Smooth muscle cell of the brain vasculature (primary cell): ENCODE measurements around the gene PSD2.

Experiments
- DNase-seq: peaks from one replicate; pipeline ENCODE4 v3.0.0-alpha.2; 2012; ENCODE audit warnings: low read depth, low spot score

PSD2 gene

DNA sequence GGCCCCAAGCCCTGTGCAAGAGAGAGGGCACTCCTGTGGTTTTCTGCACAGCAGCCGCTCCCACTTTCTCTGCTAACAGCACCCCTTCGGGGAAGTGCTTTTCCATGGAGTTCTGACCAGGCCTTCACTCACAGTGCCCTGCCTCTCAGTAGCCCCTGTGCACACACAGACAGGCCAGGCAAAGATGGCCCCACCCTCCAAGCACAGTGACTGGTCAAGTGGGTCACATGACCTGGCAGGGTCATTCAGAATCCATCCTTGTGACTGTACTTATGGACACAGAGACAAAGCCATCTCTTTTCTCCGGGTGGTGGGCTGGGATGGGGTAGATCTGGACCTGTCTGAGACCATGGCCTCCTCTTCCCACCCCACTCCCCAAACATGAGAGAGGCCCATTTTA lies 82.5 kb downstream of the PSD2 start:
- DNase-seq = no peak

DNA sequence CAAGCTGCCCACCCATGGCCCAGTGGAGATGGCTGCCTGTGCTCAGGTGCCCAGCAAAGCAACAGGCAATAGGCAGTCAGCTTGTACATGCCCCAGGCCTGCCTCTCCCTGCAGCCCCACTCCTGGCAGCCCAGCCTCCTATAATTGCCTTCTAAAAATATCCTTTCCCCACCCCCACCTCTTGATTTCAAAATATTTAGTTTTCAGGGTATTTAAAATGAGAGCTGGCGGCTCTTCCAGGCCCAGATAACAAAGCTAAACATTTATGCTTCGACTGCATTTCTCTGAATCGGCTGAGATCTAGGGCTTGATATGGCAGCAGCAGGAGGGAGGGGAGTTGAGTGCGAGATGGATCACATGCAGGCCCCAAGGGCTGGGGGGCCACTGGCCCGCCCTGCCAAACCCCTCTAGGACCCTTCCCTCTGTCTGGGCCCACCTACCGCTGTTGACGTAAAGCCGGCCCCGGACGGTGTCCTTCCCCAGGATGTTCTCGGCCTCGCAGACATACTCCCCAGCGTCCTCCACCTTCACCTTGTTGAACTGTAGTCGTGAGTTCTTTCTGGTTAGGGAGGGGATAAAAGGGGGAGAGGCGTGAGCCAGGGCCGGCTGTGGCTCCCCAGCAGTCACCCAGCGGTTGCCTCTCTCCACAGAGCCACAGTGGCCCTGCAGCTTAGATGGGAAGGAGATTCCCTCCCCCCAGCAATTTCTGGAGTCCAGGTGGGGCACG lies 85.0 kb downstream of the PSD2 start:
- no peak for DNase-seq

DNA sequence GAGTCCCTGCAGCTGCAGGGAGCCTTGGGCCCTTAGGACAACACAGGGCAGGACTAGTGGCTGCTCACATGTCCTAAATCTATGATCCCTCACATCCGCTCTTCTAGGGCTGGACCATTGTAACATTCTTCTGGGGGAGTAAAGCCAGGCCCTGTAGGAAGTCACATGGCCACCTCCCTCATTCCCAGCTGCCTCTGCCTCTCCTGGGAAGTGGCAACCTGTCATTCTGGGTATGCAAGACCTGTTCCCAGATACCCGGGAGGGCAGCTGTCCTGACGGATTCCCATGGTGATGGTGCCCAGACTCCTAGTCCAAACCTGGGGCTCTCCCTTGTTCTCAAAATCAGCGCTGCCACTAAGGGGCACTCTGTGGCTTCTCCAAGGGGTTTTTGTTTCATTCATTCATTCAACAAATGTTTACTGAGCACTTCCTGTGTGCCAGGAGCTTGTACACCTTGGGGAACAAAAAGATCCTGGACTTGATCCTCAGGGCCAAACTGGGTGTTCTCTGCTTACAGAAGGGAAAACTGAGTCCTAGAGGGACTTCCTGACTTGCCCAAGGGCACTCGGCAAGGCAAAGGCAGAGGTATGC lies 85.6 kb downstream of the PSD2 start:
- DNase-seq = no peak

DNA sequence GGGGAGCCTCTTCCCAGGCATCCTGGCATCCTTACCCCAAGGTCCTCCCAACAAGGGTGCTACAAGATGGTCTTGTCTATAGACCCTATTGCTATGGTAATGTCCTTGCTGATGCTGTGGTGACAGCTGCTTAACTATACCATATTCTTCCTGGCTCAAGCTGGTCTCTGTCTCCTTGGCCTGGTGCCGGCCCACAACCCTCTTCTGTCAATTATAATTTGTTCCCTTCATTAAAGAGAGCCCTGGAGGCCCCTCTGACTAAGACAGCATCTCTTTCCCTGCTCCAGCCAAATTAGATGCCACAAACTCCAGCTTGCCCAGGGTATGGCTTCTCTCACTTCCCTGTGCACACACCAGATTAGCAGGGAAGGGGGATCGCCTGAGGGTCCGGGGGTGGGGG lies 86.7 kb downstream of the PSD2 start:
- no peak for DNase-seq

DNA sequence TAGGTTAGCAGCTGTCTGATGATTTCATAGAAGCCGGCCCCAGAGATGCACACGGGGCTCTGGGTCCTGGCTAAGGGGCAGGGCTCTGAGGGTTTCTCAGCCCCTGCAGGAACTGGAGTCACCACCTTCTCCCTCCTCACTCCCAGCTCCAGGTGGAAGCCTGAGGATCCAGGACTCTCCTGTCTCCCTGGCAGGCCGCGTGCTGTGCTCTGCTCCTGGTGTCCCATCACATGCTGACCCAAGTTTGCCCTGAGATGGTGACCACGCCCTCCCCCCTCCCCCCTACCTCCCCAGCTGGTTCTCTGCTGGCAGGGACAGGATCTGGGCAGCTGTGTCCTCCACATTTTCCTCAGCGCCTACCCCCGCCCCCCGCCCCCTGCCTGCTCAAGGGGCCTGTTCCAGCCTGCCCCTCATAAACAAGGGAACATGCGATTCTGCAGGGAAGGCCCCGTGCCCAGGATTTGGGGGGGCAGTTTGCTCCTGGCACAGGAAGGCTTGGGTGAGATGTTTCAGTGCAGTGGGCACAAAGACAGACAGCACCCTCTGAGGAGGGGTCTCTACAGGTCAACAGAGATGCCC lies 87.4 kb downstream of the PSD2 start:
- DNase-seq = no peak

DNA sequence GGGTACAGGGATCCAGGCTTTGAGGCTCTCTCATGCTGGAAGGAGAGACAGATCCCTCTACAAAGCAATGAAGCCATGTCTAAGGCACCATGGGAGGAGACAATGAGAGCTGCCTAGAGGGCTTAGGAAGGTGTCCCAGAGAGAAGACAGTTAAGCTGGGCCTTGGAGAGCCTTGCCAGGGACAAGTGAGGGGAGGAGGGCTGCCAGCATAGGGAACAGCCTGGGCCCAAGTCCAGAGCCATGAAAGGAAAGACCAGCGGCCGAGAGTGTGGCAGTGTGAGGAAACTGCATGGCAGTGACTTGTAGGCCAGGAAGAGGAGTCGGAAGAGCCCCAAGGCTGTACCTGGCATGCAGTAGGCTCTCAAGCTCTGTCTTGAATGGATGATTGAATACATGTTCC lies 88.5 kb downstream of the PSD2 start:
- no peak for DNase-seq

DNA sequence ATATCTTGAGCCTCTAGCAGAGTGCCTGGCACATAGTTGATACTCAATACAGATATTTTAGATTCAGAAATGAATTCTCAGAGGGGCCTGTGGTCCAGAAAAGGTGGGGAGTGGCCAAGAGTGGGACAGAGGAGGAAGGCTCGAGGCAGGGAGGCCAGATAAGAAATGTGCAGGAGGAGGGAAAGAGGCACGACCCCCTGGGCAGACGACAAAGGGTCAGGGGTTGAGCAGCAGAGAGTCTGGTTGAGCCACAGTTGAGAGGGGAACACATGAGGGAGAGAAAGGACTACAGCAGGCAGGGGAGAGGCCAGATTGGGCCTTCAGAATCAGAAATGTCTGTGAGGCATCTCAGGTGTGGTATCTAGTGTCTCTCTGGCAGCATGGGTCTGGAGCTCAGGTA lies 89.1 kb downstream of the PSD2 start:
- no peak for DNase-seq

DNA sequence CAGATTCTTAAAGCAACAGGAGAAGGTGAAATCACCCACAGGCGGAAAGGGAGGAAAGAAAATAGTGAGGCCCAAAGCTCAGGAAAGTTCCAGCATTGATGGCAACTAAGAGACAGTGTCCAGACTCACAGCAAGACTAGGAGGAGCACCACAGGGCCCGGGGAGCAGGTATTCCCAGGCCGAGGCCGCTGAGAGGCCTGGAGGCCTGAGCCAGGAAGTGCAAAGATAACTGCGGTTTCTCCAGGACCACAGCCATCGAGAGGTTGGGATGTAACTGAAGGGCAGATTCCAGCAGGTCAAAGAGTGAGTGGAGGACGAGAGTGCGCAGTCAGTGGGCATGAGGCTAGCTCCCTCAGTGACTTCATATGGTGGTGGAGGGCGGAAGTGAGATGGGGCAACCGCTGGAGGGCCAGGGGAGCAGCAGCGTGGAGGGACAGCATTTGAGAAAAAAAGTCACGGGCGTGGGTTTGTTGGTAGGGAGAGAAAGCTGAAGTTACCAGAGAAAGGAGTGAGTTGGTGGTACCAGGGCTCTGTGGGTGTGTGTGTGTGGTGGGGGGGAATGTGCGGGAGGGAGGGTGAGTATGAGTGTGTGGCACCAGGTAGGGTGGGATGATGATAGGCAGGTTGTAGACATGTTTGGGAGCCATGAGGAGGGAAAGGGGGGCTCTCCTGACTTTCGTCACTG lies 89.7 kb downstream of the PSD2 start:
- no peak for DNase-seq

DNA sequence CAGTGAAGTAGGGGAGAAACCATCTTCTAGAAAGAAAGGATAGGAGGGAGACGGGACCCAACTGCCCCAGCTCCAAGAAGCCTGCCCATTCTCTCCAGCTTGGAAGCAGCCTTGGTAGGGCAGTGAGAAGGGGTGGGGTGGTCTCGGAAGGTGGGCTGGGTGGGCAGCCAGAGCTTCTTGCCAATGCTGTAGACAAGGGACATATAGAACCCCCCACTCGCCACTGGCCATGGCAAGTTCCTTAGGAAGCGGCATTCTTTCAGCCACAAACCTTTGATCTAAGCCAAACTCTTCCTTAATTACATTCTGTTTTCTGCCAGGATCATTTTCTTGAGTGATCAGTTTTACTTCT lies 90.2 kb downstream of the PSD2 start:
- no peak for DNase-seq

DNA sequence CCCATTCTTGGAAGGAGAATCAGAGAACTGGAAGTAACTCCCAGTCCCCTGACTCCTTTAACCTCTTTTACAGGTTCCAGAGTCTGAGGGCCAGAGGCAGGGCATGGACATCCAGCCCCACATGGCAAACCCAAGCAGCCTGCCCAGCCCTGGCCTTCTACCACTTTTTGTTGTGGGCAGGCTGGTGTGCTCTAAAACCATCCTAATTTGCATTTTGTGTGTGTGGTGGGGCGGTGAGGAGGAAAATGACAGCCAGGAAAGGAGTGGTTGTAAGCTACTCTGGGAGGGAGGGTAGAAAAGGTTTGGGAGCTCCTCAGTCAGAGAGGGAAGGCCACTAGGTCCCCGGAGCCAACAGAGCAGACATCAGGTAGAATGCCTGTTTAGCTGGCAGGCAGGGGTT lies 90.6 kb downstream of the PSD2 start:
- no peak for DNase-seq

DNA sequence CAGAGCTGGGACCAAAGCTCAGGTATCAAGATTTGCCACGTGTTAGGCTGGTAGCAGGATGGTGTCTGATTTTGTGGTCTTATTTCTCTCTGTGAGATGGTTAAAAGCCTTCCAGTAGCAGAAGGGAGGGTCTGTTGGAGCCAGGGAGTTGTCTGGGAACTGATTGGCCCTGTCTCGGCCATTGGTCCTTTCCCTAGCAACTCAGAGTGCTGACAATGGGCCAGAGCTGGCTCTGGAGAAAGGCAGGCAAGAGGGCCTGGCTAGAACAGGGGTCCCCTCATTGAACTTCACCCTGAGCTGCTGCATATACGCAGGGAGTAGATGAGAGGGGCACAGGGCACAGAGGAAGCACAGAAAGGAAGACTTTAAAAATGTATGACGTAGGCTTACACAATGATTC lies 92.8 kb downstream of the PSD2 start:
- no peak for DNase-seq

DNA sequence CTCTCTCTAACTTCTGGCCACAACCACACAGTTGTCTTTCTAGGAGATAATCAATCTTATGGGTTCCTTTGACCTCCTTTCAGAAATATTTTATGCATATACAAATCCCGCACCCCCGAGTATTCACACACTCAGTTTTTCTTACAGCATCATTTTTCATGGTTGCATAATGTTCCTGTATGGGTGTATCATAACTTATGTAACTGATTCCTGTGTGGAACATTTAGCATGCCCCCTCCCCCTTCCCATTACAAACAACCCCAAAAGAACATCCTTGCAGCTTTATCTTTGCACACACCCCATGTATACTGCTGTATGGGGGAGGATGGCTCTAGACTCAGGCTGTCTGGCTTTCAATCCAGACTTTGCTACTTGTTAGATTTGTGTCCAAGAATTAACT lies 93.8 kb downstream of the PSD2 start:
- DNase-seq = no peak

DNA sequence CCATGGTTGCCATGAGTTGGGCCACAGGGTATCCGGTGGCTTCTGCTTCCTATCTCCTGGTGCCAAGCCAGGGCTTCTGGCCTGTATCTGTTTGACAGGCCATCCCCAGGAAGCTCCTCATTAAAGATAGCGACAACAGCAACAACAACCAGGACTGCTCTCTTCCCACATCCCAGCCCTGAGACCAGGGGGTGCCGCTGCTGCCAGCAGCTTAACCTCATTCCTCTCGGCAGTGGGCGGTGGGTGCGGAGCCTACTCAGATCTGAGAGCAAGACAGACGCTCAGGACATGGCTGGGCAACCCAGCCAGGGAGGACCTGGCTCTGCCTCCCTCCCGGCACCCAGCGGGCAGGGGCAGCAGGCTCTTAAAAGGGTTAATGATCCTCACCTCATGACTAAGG lies 98.3 kb downstream of the PSD2 start:
- DNase-seq = no peak
